MM.1S (cell line): ENCODE results near the gene STX16.

Experiments used
- EZH2 ChIP-seq: fragments of 300-600 bp; sonication (generic); optimal IDR thresholded peaks from 2 replicates; pipeline ENCODE3; 2017; ENCODE audit warnings: low read depth, mild to moderate bottlenecking, antibody characterized with exemption, low read length, mixed read lengths
- TF ChIP-seq, protein P1 (sequence below): fragments of 300-600 bp; sonication (generic); IDR thresholded peaks from 2 replicates; pipeline ENCODE4 v1.5.1; 2016; ENCODE audit warnings: antibody characterized with exemption, low read length, mixed read lengths

DNA sequence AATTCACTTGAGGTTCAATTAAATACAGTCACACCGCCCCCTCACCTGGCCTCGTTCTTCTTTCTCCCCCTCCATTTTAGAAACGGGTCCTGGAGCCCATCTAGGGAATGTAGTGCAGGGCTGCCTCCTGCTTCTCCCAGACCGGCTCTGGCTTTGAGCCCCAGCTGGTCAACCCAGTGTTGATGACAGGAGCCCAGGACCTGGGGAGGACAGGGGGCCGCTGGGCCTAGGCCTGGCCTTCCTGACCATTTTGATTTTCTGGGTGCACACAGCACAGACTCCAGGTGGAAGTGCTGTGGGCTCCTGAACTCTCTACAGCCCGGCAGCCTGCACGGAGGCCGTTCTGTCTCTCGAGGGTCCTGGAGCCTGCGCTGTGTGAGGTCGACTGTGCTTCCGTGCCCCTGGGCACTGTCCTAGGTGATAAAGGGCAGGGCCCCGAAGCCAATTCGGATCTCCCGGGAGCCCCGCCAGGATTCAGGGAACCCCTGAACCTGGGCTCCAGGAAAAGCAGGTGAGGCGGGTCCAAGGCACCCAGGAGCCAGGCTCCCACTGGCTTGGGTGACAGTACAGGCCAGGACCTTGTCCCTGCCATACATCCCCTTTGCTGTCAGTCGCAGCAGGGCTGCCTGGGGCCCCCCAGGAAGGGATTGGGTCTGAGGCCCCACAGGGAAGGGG lies 64.9 kb downstream of the STX16 start:
- TF ChIP-seq EZH2: no peak
- TF ChIP-seq, protein P1, sequence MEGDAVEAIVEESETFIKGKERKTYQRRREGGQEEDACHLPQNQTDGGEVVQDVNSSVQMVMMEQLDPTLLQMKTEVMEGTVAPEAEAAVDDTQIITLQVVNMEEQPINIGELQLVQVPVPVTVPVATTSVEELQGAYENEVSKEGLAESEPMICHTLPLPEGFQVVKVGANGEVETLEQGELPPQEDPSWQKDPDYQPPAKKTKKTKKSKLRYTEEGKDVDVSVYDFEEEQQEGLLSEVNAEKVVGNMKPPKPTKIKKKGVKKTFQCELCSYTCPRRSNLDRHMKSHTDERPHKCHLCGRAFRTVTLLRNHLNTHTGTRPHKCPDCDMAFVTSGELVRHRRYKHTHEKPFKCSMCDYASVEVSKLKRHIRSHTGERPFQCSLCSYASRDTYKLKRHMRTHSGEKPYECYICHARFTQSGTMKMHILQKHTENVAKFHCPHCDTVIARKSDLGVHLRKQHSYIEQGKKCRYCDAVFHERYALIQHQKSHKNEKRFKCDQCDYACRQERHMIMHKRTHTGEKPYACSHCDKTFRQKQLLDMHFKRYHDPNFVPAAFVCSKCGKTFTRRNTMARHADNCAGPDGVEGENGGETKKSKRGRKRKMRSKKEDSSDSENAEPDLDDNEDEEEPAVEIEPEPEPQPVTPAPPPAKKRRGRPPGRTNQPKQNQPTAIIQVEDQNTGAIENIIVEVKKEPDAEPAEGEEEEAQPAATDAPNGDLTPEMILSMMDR: no peak
